GM19023 (cell line): ENCODE measurements around the gene SPATS2.

ENCODE experiments used
- ATAC-seq: cut with Tn5 transposase; IDR thresholded peaks from one replicate; pipeline ENCODE4 v1.9.1; 2021; ENCODE audit warnings: mild to moderate bottlenecking, moderate library complexity; ENCODE audit not compliant: unreplicated experiment

The SPATS2 gene

GRCh38 chr12:49461221-49461620 is 94.0 kb downstream of the SPATS2 start:
- no peak for ATAC-seq

- ATAC-seq: no peak
Observed at GRCh38 chr12:49462083-49462744, 95.0 kb downstream of the SPATS2 start.

GRCh38 chr12:49465132-49465531 is 97.9 kb downstream of the SPATS2 start:
- ATAC-seq: no peak

- ATAC-seq: no peak
Observed at GRCh38 chr12:49470986-49471385, 103.7 kb downstream of the SPATS2 start.

GRCh38 chr12:49471557-49471956 is 104.3 kb downstream of the SPATS2 start:
- ATAC-seq: no peak

GRCh38 chr12:49476091-49476490 is 108.8 kb downstream of the SPATS2 start:
- ATAC-seq: no peak

- ATAC-seq: no peak
Observed at GRCh38 chr12:49478949-49479664, 111.8 kb downstream of the SPATS2 start.

- no peak for ATAC-seq
Observed at GRCh38 chr12:49482095-49483051, 115.1 kb downstream of the SPATS2 start.

- ATAC-seq: no peak
Observed at GRCh38 chr12:49483619-49484018, 116.4 kb downstream of the SPATS2 start.

- no peak for ATAC-seq
Observed at GRCh38 chr12:49487605-49488004, 120.3 kb downstream of the SPATS2 start.

- ATAC-seq: no peak
Observed at GRCh38 chr12:49489154-49489553, 121.9 kb downstream of the SPATS2 start.

GRCh38 chr12:49489720-49490119 is 122.5 kb downstream of the SPATS2 start:
- no peak for ATAC-seq

GRCh38 chr12:49491823-49492222 is 124.6 kb downstream of the SPATS2 start:
- no peak for ATAC-seq

- ATAC-seq: no peak
Observed at GRCh38 chr12:49493900-49494299, 126.6 kb downstream of the SPATS2 start.

GRCh38 chr12:49496417-49497360 is 129.4 kb downstream of the SPATS2 start:
- no peak for ATAC-seq

GRCh38 chr12:49501895-49502294 is 134.6 kb downstream of the SPATS2 start:
- no peak for ATAC-seq

GRCh38 chr12:49502590-49502989 is 135.3 kb downstream of the SPATS2 start:
- no peak for ATAC-seq

- no peak for ATAC-seq
Observed at GRCh38 chr12:49503674-49504180, 136.5 kb downstream of the SPATS2 start.

- ATAC-seq: no peak
Observed at GRCh38 chr12:49505672-49506071, 138.4 kb downstream of the SPATS2 start.

- ATAC-seq: no peak
Observed at GRCh38 chr12:49507139-49507538, 139.9 kb downstream of the SPATS2 start.
